B cell (primary cell): ENCODE data around the gene AFF2.

ENCODE experiments used
- CTCF ChIP-seq: fragments of 200-600 bp; IDR thresholded peaks from one replicate; pipeline ENCODE4 v1.8.0; 2022; ENCODE audit warnings: antibody characterized with exemption, mild to moderate bottlenecking
- EZH2 ChIP-seq: IDR thresholded peaks from 2 replicates; pipeline ENCODE4 v1.6.1; 2012; ENCODE audit warnings: borderline replicate concordance, low read depth, mild to moderate bottlenecking, moderate library complexity, low read length; ENCODE audit not compliant: insufficient read depth, poor library complexity, severe bottlenecking

DNA sequence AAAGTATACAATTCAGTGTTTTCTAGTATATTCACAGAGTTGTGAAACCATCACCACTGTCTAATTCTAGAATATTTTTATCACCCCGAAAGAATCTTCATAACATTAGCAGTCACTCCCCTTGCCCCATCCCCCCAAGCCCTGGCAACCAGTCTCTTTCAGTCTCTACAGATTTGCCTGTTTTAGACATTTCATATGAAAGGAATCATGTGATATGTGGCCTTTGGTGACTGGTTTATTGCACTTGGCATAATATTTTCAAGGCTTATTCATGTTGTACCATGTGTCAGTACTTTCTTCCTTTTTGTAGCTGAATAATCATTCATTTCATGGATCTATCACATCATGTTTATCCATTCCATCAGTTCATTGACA, 371.7 kb downstream of the AFF2 start:
- no peak for TF ChIP-seq CTCF
- no peak for TF ChIP-seq EZH2
